Lung (tissue), 12 donors: ENCODE data around the gene CORO6. TPM values are rescaled to one million over a fixed set of nuclear protein-coding genes. Genes with fewer than 3 reads are reported as not detected.

Source experiments
- ATAC-seq: fragments of 200-7000 bp; cut with Tn5 transposase; one replicate; pipeline ENCODE4 v1.9.1; 2020; ENCODE audit warnings: moderate number of reproducible peaks; ENCODE audit not compliant: insufficient read depth, low FRiP score
- DNase-seq, 3 donors: peaks; one replicate each; pipeline ENCODE4 v3.0.0-alpha.2; 2013 to 2017
- H3K27ac ChIP-seq, 2 donors: one replicate each; pipeline ENCODE4 v1.5.1; 2013; ENCODE audit warnings: mild to moderate bottlenecking in 2 of 2, moderate library complexity in 2 of 2, control low read depth in 1 of 2, inconsistent platforms in 1 of 2, low read depth in 1 of 2, low read length in 1 of 2
- H3K27me3 ChIP-seq, 3 donors: one replicate each; pipeline ENCODE4 v1.5.1; 2013; ENCODE audit warnings: low read length in 2 of 3; ENCODE audit not compliant: control insufficient read depth in 3 of 3, insufficient read depth in 3 of 3
- H3K36me3 ChIP-seq, 4 donors: one replicate each; pipeline ENCODE4 v1.5.1; 2013; ENCODE audit warnings: low read length in 4 of 4, mild to moderate bottlenecking in 1 of 4, moderate library complexity in 1 of 4; ENCODE audit not compliant: control insufficient read depth in 4 of 4, insufficient read depth in 4 of 4
- H3K4me1 ChIP-seq, 5 donors: one replicate each; pipeline ENCODE4 v1.5.1; 2013; ENCODE audit warnings: low read length in 5 of 5, mild to moderate bottlenecking in 2 of 5, moderate library complexity in 1 of 5; ENCODE audit not compliant: control insufficient read depth in 5 of 5, insufficient read depth in 5 of 5
- H3K4me3 ChIP-seq: one replicate; pipeline ENCODE4 v1.5.1; 2013; ENCODE audit warnings: mild to moderate bottlenecking, control low read depth, moderate library complexity
- H3K9ac ChIP-seq, 2 donors: one replicate each; pipeline ENCODE4 v1.5.1; 2013; ENCODE audit warnings: low read length in 2 of 2, control low read depth in 1 of 2; ENCODE audit not compliant: insufficient read depth in 1 of 2
- H3K9me3 ChIP-seq, 4 donors: one replicate each; pipeline ENCODE4 v1.5.1; 2013; ENCODE audit warnings: low read length in 3 of 4, mild to moderate bottlenecking in 1 of 4, moderate library complexity in 1 of 4; ENCODE audit not compliant: control insufficient read depth in 4 of 4, insufficient read depth in 3 of 4
- WGBS, 2 donors: extraction: QIAGEN DNeasy Blood & Tissue Kit; methylation state at CpG; one replicate each; pipeline ENCODE4 v1.1.7; 2013; 5-methylcytosine and 5-hydroxymethylcytosine counted together
- polyA plus RNA-seq, 2 donors: library from polyadenylated mRNA; stranded (reverse); fragments of 200-250 nt; gene quantifications; one replicate each; pipeline ENCODE4 v1.2.1, GENCODE V29; 2013
- total RNA-seq, 2 donors: library from RNA; depleted of rRNA in 1 of 2; stranded (reverse); fragments of >200 nt in 1 of 2; gene quantifications; one replicate each; pipeline ENCODE4 v1.2.1, GENCODE V29; 2014 to 2021
- TF ChIP-seq, protein P1 (sequence below): IDR thresholded peaks from 2 replicates; pipeline ENCODE4 v1.5.1; 2012; ENCODE audit warnings: mild to moderate bottlenecking; ENCODE audit errors: control extremely low read depth, extremely low read depth
- donor health status: control.
- donor health status: control.
- donor health status: Bipolar disorder and iron deficiency.
- donor health status: healthy.
- donor health status: DM: yes; HTN: yes; CAD: no.

The CORO6 gene
- total and polyA plus RNA-seq, 4 donors, result 1.7 to 14.4 (median 5.9) TPM

DNA sequence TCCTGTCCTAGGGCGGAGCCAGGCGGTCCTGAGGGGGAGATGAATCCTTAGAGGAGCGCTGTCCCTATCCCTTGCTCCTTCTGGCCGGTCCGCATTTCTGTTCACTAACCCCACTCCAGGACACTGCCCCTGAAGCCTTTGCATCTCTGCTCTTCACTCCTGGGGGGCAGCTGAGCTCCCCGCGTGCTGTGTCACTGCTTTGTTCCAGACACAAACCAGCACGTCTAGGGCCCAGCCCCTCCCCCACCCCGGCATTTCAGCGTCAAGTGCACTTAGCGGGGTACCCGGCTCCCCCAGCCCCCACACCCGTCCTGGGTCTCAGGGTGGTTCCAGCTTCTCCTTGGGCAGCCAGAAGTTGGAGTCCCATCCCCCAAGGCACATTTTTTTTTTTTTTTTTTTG is 8.9 kb downstream of the CORO6 start:
- Histone ChIP-seq H3K4me1 (peaks cover 0 to 41% (median 26%) of the 10 kb centered on the region in 5 donors), H3K27me3 (peaks cover 0 to 44% (median 27%) of the 10 kb centered on the region in 3 donors)
- DNase-seq, result no peak

DNA sequence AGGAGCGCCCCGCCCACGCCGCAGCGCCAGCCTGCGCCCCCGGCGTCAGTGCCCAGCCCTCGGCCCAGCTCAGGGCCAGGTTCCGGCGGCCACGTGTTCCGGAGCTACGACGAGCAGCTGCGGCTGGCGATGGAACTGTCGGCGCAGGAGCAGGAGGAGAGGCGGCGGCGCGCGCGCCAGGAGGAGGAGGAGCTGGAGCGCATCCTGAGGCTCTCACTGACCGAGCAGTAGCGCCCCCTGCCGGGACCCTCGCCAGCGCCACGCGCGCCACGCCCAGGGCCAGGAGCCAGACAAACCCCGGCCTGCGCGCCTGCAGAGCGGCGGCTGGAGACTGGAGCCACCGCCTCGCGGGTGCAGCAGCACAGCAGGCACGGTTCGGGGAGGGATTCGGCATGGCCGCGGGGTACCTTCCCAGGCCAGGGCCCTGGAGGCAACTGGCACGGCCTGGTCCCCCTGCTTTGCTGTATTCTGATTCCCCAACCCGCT is 9.3 kb downstream of the CORO6 start:
- Histone ChIP-seq H3K4me1 (peaks cover 0 to 41% (median 26%) of the 10 kb centered on the region in 5 donors), H3K27ac (no peak overlapping the region), H3K36me3 (no peaks in the 10 kb centered on the region), H3K27me3 (peaks cover 0 to 39% (median 22%) of the 10 kb centered on the region in 3 donors), H3K9me3 (no peaks in the 10 kb centered on the region), H3K4me3 (no peak overlapping the region), H3K9ac (no peak overlapping the region)
- ATAC-seq, result peak; percentile 47
- TF ChIP-seq, protein P1, sequence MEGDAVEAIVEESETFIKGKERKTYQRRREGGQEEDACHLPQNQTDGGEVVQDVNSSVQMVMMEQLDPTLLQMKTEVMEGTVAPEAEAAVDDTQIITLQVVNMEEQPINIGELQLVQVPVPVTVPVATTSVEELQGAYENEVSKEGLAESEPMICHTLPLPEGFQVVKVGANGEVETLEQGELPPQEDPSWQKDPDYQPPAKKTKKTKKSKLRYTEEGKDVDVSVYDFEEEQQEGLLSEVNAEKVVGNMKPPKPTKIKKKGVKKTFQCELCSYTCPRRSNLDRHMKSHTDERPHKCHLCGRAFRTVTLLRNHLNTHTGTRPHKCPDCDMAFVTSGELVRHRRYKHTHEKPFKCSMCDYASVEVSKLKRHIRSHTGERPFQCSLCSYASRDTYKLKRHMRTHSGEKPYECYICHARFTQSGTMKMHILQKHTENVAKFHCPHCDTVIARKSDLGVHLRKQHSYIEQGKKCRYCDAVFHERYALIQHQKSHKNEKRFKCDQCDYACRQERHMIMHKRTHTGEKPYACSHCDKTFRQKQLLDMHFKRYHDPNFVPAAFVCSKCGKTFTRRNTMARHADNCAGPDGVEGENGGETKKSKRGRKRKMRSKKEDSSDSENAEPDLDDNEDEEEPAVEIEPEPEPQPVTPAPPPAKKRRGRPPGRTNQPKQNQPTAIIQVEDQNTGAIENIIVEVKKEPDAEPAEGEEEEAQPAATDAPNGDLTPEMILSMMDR, result peak; percentile 84
- 2% methylated on average over 43 to 50 of the region's 50 CpGs for WGBS, 2 donors
- DNase-seq, result peak; percentile 89 to 94 (median 93)

More for the DNA sequence above, 8.9 kb downstream of the CORO6 start:
- Histone ChIP-seq H3K9me3 (no peaks in the 10 kb centered on the region), H3K9ac (no peak overlapping the region), H3K27ac (no peak overlapping the region), H3K36me3 (no peaks in the 10 kb centered on the region), H3K4me3 (no peak overlapping the region)
- WGBS, 2 donors, result 27 to 34% methylated on average over 13 of the region's 13 CpGs
- TF ChIP-seq, protein P1, result no peak
- no peak for ATAC-seq

DNA sequence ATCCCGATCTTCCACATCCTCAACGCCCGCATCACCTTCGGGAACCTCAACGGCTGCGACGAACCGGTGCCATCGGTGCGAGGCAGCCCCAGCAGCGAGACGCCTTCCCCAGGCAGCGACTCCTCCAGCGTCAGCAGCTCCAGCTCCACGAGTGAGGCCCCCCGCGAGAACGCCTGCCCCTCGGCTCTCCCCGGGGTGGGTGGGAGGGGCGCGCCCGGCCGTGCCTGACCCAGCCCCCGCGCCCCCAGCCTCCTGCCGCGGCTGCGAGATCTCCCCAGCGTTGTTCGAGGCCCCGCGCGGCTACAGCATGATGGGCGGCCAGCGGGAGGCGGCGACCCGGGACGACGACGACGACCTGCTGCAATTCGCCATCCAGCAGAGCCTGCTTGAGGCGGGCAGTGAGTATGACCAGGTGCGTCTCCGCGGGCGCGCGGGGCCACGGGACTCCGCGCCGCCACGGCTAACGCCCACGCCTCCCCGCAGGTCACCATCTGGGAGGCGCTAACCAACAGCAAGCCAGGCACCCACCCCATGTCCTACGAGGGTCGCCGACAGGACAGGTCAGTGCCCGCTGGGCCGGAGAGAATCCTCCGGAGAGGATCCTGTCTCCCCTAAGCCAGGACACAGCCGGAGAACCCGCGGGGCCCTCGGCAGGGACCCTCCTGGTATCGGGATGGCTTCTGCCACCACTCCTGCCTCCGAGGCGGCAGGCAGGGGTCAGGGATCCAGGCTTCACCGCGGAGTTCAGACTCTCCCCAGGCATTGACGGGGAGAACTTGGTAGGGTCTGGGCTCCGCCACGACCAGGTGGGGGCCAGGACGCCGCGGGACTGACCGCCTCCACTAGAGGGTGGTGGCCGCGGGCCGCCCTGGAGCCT is 10.1 kb downstream of the CORO6 start:
- no peak for ATAC-seq
- no peak overlapping the region for H3K4me3 ChIP-seq

More for the DNA sequence above, 10.1 kb downstream of the CORO6 start:
- Histone ChIP-seq H3K4me1 (peaks cover 0 to 36% (median 23%) of the 10 kb centered on the region in 5 donors), H3K36me3 (no peaks in the 10 kb centered on the region), H3K27me3 (peaks cover 0 to 32% (median 17%) of the 10 kb centered on the region in 3 donors), H3K9ac (no peak overlapping the region), H3K9me3 (no peaks in the 10 kb centered on the region), H3K27ac (no peak overlapping the region)
- no peak for DNase-seq
- TF ChIP-seq, protein P1, result no peak
- 45 to 56% methylated on average over 81 to 85 of the region's 85 CpGs for WGBS, 2 donors
